SK-N-SH (cell line): ENCODE results near the gene HOXD10. TPM values are rescaled to one million over a fixed set of nuclear protein-coding genes. Genes with fewer than 3 reads are reported as not detected.

ENCODE experiments used
- CTCF ChIA-PET: fragments of 300-600, 350-600 bp; formaldehyde crosslinking; extraction: SDS; loops from one replicate; lab custom pipeline; 2021; lab: Yijun Ruan, JAX
- POLR2A ChIA-PET: fragments of 350-600 bp; sonication (Branson Sonifier 250); formaldehyde crosslinking; extraction: SDS; loops from one replicate; lab custom pipeline; 2020; ENCODE audit warnings: antibody characterized with exemption, inconsistent platforms; lab: Yijun Ruan, JAX
- DNase-seq: peaks from one replicate; pipeline ENCODE4 v3.0.0; 2012
- H2AFZ ChIP-seq: fragments of 200-600 bp; sonication (generic); 2 replicates; pipeline ENCODE4 v1.8.1; 2016; ENCODE audit warnings: antibody characterized with exemption, mild to moderate bottlenecking, low read depth
- H3F3A ChIP-seq: fragments of 200-600 bp; sonication (generic); replicated peaks from 2 replicates; pipeline ENCODE3; 2016; ENCODE audit warnings: antibody characterized with exemption, mild to moderate bottlenecking; ENCODE audit not compliant: insufficient read depth
- H3K27ac ChIP-seq, 2 experiments: fragments of 200-500 bp in 1 of 2; fragments of 200-600 bp in 1 of 2; sonication (Bioruptor generic) in 1 of 2; sonication (generic), shearing (Covaris generic) in 1 of 2; 2 replicates each; pipeline versions ENCODE4 v1.5.1 to v1.6.1; 2014 to 2016; ENCODE audit warnings: low read depth in 2 of 2, inconsistent platforms in 1 of 2, low read length in 1 of 2, mild to moderate bottlenecking in 1 of 2, mixed read lengths in 1 of 2
- H3K27me3 ChIP-seq: fragments of 200-600 bp; sonication (generic), shearing (Covaris generic); 2 replicates; pipeline ENCODE4 v1.6.1; 2016; ENCODE audit warnings: mixed run types; ENCODE audit not compliant: insufficient read depth
- H3K36me3 ChIP-seq, 2 experiments: fragments of 200-500 bp in 1 of 2; fragments of 200-600 bp in 1 of 2; sonication (Bioruptor generic) in 1 of 2; sonication (generic) in 1 of 2; replicated peaks in 1 of 2; 2 replicates each; pipeline versions ENCODE3 to v1.5.1; 2014 to 2016; ENCODE audit warnings: low read length in 1 of 2, mild to moderate bottlenecking in 1 of 2; ENCODE audit not compliant: insufficient read depth in 2 of 2, control insufficient read depth in 1 of 2
- H3K4me1 ChIP-seq, 2 experiments: fragments of 200-500 bp in 1 of 2; fragments of 200-600 bp in 1 of 2; sonication (Bioruptor generic) in 1 of 2; sonication (generic), shearing (Covaris generic) in 1 of 2; 2 replicates each; pipeline versions ENCODE4 v1.5.1 to v1.6.1; 2014 to 2016; ENCODE audit warnings: low read depth in 1 of 2, low read length in 1 of 2, mixed run types in 1 of 2; ENCODE audit not compliant: insufficient read depth in 2 of 2, control insufficient read depth in 1 of 2
- H3K4me2 ChIP-seq: fragments of 200-600 bp; sonication (generic), shearing (Covaris generic); 2 replicates; pipeline ENCODE4 v1.6.1; 2017; ENCODE audit warnings: mixed run types
- H3K4me3 ChIP-seq, 2 experiments: fragments of 200-500 bp in 1 of 2; fragments of 200-600 bp in 1 of 2; sonication (Bioruptor generic) in 1 of 2; sonication (generic), shearing (Covaris generic) in 1 of 2; 2 replicates each; pipeline versions ENCODE4 v1.5.1 to v1.8.1; 2014 to 2016; ENCODE audit warnings: low read depth in 2 of 2, inconsistent platforms in 1 of 2, low read length in 1 of 2, mild to moderate bottlenecking in 1 of 2, mixed read lengths in 1 of 2, moderate library complexity in 1 of 2
- H3K79me2 ChIP-seq: fragments of 200-600 bp; sonication (generic); 2 replicates; pipeline ENCODE4 v1.8.1; 2017; ENCODE audit warnings: mild to moderate bottlenecking; ENCODE audit not compliant: insufficient read depth
- H3K9ac ChIP-seq: fragments of 200-600 bp; sonication (generic); 2 replicates; pipeline ENCODE4 v1.6.1; 2017; ENCODE audit warnings: mixed run types
- H3K9me2 ChIP-seq: fragments of 200-600 bp; sonication (generic); 2 replicates; pipeline ENCODE4 v1.6.1; 2017; ENCODE audit warnings: mixed run types
- H3K9me3 ChIP-seq: fragments of 200-600 bp; sonication (generic); 2 replicates; pipeline ENCODE4 v1.6.1; 2017; ENCODE audit warnings: mixed run types, mild to moderate bottlenecking, moderate library complexity
- H4K20me1 ChIP-seq: fragments of 200-600 bp; sonication (generic); 2 replicates; pipeline ENCODE4 v1.6.1; 2017; ENCODE audit warnings: mild to moderate bottlenecking, mixed run types; ENCODE audit not compliant: insufficient read depth
- CHD2 ChIP-seq: fragments of 150-350 bp; IDR thresholded peaks from 2 replicates; pipeline ENCODE4 v1.6.1; 2018; ENCODE audit warnings: low read length; ENCODE audit not compliant: partially characterized antibody
- ELF1 ChIP-seq: IDR thresholded peaks from 2 replicates; pipeline ENCODE4 v1.4.0; 2012
- EZH2phosphoT487 ChIP-seq: fragments of 200-600 bp; sonication (generic); IDR thresholded peaks from 2 replicates; pipeline ENCODE4 v1.6.1; 2017; ENCODE audit warnings: low read depth, mixed run types, mild to moderate bottlenecking, antibody characterized with exemption, moderate library complexity, borderline replicate concordance
- FOSL2 ChIP-seq: IDR thresholded peaks from 2 replicates; pipeline ENCODE4 v1.4.0; 2012; ENCODE audit warnings: low read depth, mild to moderate bottlenecking, moderate library complexity, borderline replicate concordance
- JUND ChIP-seq: IDR thresholded peaks from 2 replicates; pipeline ENCODE4 v1.4.0; 2012
- MXI1 ChIP-seq: IDR thresholded peaks from 2 replicates; pipeline ENCODE4 v1.6.1; 2012; ENCODE audit warnings: mild to moderate bottlenecking, low read depth, low read length, improper control_type of control experiment
- NFIC ChIP-seq: IDR thresholded peaks from 2 replicates; pipeline ENCODE4 v1.4.0; 2012; ENCODE audit warnings: borderline replicate concordance
- PBX3 ChIP-seq: IDR thresholded peaks from 2 replicates; pipeline ENCODE4; 2012
- RCOR1 ChIP-seq: fragments of 150-350 bp; IDR thresholded peaks from 2 replicates; pipeline ENCODE4 v1.6.1; 2017; ENCODE audit warnings: antibody characterized with exemption, low read length
- RXRA ChIP-seq: IDR thresholded peaks from 2 replicates; pipeline ENCODE4 v1.4.0; 2012; ENCODE audit warnings: low read depth, mild to moderate bottlenecking, borderline replicate concordance
- SIN3A ChIP-seq: IDR thresholded peaks from 2 replicates; pipeline ENCODE4 v1.6.1; 2012; ENCODE audit warnings: low read depth, mild to moderate bottlenecking, low read length, moderate library complexity, borderline replicate concordance
- TAF1 ChIP-seq: IDR thresholded peaks from 2 replicates; pipeline ENCODE4 v1.6.1; 2012; ENCODE audit warnings: low read depth, mild to moderate bottlenecking, low read length, moderate library complexity, borderline replicate concordance
- TEAD4 ChIP-seq: IDR thresholded peaks from 2 replicates; pipeline ENCODE4 v1.4.0; 2012; ENCODE audit warnings: mild to moderate bottlenecking, borderline replicate concordance; ENCODE audit not compliant: insufficient read depth
- YY1 ChIP-seq: IDR thresholded peaks from 2 replicates; pipeline ENCODE4 v1.4.0; 2012; ENCODE audit warnings: low read depth, mild to moderate bottlenecking
- WGBS: methylation state at CpG from one replicate; pipeline ENCODE4 v1.1.6; 2017; ENCODE audit warnings: low lambda C conversion rate; 5-methylcytosine and 5-hydroxymethylcytosine counted together
- polyA plus RNA-seq, 3 experiments: library from polyadenylated mRNA; depleted of rRNA; stranded (reverse); fragments of >200 nt; gene quantifications; 2 replicates each; pipeline ENCODE4 v1.2.3, GENCODE V29; 2012
- TF ChIP-seq, protein P1 (sequence below): fragments of 150-350 bp; IDR thresholded peaks from 2 replicates; pipeline ENCODE4 v1.6.1; 2017; ENCODE audit warnings: antibody characterized with exemption, low read length, low read depth, borderline replicate concordance
- TF ChIP-seq, protein P2 (sequence below): IDR thresholded peaks from 2 replicates; pipeline ENCODE4 v1.6.1; 2012; ENCODE audit warnings: mild to moderate bottlenecking, low read depth, low read length, moderate library complexity

The HOXD10 gene
- polyA plus RNA-seq, 1 of the 3 experiments (the other 2 are of a cell fraction): 0.10 TPM

DNA sequence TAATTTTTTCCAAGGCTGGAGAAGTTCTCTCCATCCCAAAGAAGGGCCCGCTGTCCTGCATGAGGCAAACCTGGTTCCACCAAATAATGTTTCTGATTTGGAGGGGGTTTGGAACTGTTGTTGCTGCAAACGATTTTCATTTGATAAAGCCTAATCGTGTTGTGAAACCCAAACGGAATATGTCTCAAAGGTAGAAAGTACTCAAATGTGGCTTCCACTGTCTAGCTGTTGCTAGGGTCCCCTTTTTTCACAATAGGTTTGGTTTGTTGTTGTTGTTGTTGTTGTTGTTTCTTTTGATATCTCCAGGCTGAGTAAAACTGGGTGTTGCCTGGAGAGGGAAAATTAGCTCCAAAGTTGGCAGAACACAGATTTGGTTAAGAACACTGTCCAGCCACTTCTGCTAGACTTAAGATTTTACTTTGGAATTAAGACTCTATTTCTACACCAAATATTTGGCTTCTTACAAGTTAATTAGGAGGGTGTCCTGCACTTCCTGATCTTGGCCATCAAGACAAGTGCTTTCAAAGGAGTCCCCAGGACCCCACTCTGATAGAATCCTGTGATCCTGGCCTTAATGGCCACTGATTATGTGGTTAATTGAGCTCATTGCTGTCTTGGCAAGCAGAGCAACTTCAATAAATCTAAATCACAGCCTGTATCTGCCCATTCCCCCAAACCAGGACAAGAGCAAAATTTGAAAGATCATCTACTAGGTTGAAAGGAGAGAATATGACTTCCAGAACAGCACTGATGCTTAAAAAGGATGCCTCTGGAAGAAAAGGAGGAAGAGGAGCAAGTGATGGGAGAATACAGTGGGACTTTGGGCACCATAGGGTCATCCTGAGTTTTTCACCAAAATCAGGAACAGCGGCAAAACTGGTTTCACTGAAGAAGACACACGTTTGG, 27.4 kb upstream of the HOXD10 start:
- WGBS: 22% methylated on average over 6 of the region's 6 CpGs
- POLR2A ChIA-PET: no interaction called here
- Histone ChIP-seq H3K4me2 (no peak overlapping the region), H3K4me3 (no peak overlapping the region), H3K9ac (no peak overlapping the region), H3K79me2 (no peaks in the 10 kb centered on the region), H4K20me1 (0 out of 2 replicates have a peak, but pooled peaks cover 3% of the 10 kb centered on the region), H3K4me1 (peaks cover 0 to 25% of the 10 kb centered on the region in 2 experiments; a peak in 1 of 4 replicates), H3F3A (no peaks in the 10 kb centered on the region), H3K27ac (no peak overlapping the region), H2AFZ (no peak overlapping the region), H3K27me3 (peaks cover 95% of the 10 kb centered on the region), H3K36me3 (no peaks in the 10 kb centered on the region), H3K9me2 (no peaks in the 10 kb centered on the region), H3K9me3 (no peaks in the 10 kb centered on the region)
- no peak for DNase-seq
- TF ChIP-seq TAF1: no peak
- no peak for TF ChIP-seq JUND
- TF ChIP-seq EZH2phosphoT487: no peak
- no peak for TF ChIP-seq YY1
- TF ChIP-seq, protein P1, sequence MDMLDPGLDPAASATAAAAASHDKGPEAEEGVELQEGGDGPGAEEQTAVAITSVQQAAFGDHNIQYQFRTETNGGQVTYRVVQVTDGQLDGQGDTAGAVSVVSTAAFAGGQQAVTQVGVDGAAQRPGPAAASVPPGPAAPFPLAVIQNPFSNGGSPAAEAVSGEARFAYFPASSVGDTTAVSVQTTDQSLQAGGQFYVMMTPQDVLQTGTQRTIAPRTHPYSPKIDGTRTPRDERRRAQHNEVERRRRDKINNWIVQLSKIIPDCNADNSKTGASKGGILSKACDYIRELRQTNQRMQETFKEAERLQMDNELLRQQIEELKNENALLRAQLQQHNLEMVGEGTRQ: no peak
- TF ChIP-seq ELF1: no peak
- TF ChIP-seq NFIC: no peak
- TF ChIP-seq MXI1: no peak
- TF ChIP-seq TEAD4: no peak
- no peak for TF ChIP-seq FOSL2
- CTCF ChIA-PET: interaction anchor here (0.6 to 13.5 kb wide), 35 partner anchors 9 to 1395 kb away, joined by 3 to 264 read pairs (median 5); partner anchors contain the start of genes HOXD10, HOXD11 and HOXD12

DNA sequence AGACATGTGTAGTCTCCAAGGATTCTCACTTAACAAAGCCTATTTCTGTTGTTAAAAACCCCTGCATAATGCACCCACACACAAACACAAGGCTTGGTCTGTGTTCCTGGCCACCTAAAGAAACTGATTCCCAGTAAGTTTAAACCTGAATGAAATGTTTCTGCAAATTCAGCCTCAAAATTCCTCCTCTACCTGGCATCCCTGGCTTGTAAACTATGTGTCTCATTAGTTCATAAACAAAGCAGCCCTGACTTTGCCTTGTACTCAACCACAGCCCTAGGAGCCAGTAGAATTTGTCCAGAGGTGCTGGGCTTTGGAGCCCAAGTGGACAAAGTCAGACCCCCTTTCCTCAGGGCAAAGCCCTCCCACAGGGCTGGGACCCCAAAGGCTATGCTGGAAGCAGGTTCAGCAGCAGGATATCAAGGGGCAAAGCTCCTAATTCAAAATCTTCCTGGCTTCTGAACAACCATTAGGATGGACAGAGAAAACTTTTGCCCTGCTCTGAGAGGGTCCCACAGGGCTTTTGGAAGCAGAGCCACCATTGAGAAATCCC, 26.7 kb upstream of the HOXD10 start:
- Histone ChIP-seq H2AFZ (no peak overlapping the region), H4K20me1 (0 out of 2 replicates have a peak, but pooled peaks cover 3% of the 10 kb centered on the region), H3K79me2 (no peaks in the 10 kb centered on the region), H3K4me1 (peaks cover 0 to 24% of the 10 kb centered on the region in 2 experiments; a peak in 1 of 4 replicates), H3K36me3 (no peaks in the 10 kb centered on the region), H3K27ac (no peak overlapping the region), H3K9ac (no peak overlapping the region), H3K9me3 (no peaks in the 10 kb centered on the region), H3F3A (no peaks in the 10 kb centered on the region), H3K4me3 (no peak overlapping the region), H3K27me3 (peaks cover 95% of the 10 kb centered on the region), H3K9me2 (no peaks in the 10 kb centered on the region), H3K4me2 (no peak overlapping the region)
- POLR2A ChIA-PET: no interaction called here
- no peak for DNase-seq
- CTCF ChIA-PET: interaction anchor here (1.5 to 13.5 kb wide), 11 partner anchors 7 to 1396 kb away, joined by 4 to 264 read pairs (median 61); partner anchors contain the start of genes EVX2, HOXD10, HOXD11 and HOXD12
- TF ChIP-seq RXRA: no peak
- no peak for TF ChIP-seq SIN3A
- no peak for TF ChIP-seq RCOR1
- no peak for TF ChIP-seq PBX3
- TF ChIP-seq, protein P2, sequence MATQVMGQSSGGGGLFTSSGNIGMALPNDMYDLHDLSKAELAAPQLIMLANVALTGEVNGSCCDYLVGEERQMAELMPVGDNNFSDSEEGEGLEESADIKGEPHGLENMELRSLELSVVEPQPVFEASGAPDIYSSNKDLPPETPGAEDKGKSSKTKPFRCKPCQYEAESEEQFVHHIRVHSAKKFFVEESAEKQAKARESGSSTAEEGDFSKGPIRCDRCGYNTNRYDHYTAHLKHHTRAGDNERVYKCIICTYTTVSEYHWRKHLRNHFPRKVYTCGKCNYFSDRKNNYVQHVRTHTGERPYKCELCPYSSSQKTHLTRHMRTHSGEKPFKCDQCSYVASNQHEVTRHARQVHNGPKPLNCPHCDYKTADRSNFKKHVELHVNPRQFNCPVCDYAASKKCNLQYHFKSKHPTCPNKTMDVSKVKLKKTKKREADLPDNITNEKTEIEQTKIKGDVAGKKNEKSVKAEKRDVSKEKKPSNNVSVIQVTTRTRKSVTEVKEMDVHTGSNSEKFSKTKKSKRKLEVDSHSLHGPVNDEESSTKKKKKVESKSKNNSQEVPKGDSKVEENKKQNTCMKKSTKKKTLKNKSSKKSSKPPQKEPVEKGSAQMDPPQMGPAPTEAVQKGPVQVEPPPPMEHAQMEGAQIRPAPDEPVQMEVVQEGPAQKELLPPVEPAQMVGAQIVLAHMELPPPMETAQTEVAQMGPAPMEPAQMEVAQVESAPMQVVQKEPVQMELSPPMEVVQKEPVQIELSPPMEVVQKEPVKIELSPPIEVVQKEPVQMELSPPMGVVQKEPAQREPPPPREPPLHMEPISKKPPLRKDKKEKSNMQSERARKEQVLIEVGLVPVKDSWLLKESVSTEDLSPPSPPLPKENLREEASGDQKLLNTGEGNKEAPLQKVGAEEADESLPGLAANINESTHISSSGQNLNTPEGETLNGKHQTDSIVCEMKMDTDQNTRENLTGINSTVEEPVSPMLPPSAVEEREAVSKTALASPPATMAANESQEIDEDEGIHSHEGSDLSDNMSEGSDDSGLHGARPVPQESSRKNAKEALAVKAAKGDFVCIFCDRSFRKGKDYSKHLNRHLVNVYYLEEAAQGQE: no peak
- TF ChIP-seq CHD2: no peak
